COR-L47 (cell line): ENCODE results near the gene GGTLC2.
"Not testable (repeated sequence)": the region's sequence is repeated elsewhere in the genome, so short reads cannot be mapped to it uniquely, and the experiment has no call there.

Experiments used
- DNase-seq: peaks from one replicate; lab custom pipeline; 2025; lab: John Stamatoyannopoulos, UW

Gene GGTLC2

GRCh38 chr22:22644314-22644713, at the start of gene GGTLC2:
TSS of gene GGTLC2 (plus strand) at chr22:22644614. CDS start at chr22:22646346, 1,732 bp downstream.
- DNase-seq = not testable (repeated sequence)

GRCh38 chr22:22595001-22595835, 49.2 kb upstream of the GGTLC2 start:
- DNase-seq = no peak

GRCh38 chr22:22598144-22598543, 46.3 kb upstream of the GGTLC2 start:
- DNase-seq = no peak

GRCh38 chr22:22599248-22599647, 45.2 kb upstream of the GGTLC2 start:
- no peak for DNase-seq

- no peak for DNase-seq
These were observed 43.7 kb upstream of the GGTLC2 start for GRCh38 chr22:22600531-22601261.

GRCh38 chr22:22603470-22603947, 40.9 kb upstream of the GGTLC2 start:
- DNase-seq = no peak

GRCh38 chr22:22604326-22605073, 39.9 kb upstream of the GGTLC2 start:
- DNase-seq = no peak

- no peak for DNase-seq
These were observed 39.4 kb upstream of the GGTLC2 start for GRCh38 chr22:22605074-22605404.

- not testable (repeated sequence) for DNase-seq
These were observed 36.4 kb upstream of the GGTLC2 start for GRCh38 chr22:22608022-22608421.

GRCh38 chr22:22609291-22609690, 35.1 kb upstream of the GGTLC2 start:
- DNase-seq = no peak

- DNase-seq = no peak
These were observed 31.9 kb upstream of the GGTLC2 start for GRCh38 chr22:22612516-22612915.

- DNase-seq = no peak
These were observed 30.3 kb upstream of the GGTLC2 start for GRCh38 chr22:22614065-22614464.

GRCh38 chr22:22616636-22617035, 27.8 kb upstream of the GGTLC2 start:
- no peak for DNase-seq

- no peak for DNase-seq
These were observed 26.0 kb upstream of the GGTLC2 start for GRCh38 chr22:22618448-22618847.

GRCh38 chr22:22618923-22619322, 25.5 kb upstream of the GGTLC2 start:
- no peak for DNase-seq

GRCh38 chr22:22619765-22620414, 24.5 kb upstream of the GGTLC2 start:
- DNase-seq = no peak

GRCh38 chr22:22628546-22629495, 15.6 kb upstream of the GGTLC2 start:
- DNase-seq = not testable (repeated sequence)

- DNase-seq = not testable (repeated sequence)
These were observed 13.2 kb upstream of the GGTLC2 start for GRCh38 chr22:22631223-22631652.

GRCh38 chr22:22632226-22632625, 12.2 kb upstream of the GGTLC2 start:
- not testable (repeated sequence) for DNase-seq

GRCh38 chr22:22633533-22633932, 10.9 kb upstream of the GGTLC2 start:
- not testable (repeated sequence) for DNase-seq

- not testable (repeated sequence) for DNase-seq
These were observed 8.2 kb upstream of the GGTLC2 start for GRCh38 chr22:22636260-22636659.
